Epithelial cell of esophagus (primary cell): Measurements from ENCODE around the gene ORMDL2.
"Not testable (repeated sequence)": the region's sequence is repeated elsewhere in the genome, so short reads cannot be mapped to it uniquely, and the experiment has no call there.

Experiments
- DNase-seq: peaks from one replicate; pipeline ENCODE4 v3.0.0; 2010; ENCODE audit warnings: low read depth
- H3K4me3 ChIP-seq: 2 replicates; pipeline ENCODE4 v1.5.1; 2011; ENCODE audit warnings: mild to moderate bottlenecking, low read length, control low read depth
- CTCF ChIP-seq: IDR thresholded peaks from 2 replicates; pipeline ENCODE4 v1.5.1; 2011; ENCODE audit warnings: low read depth, mild to moderate bottlenecking, low read length, control low read depth, inconsistent platforms; ENCODE audit not compliant: insufficient read depth; ENCODE audit errors: missing control alignments

The ORMDL2 gene

GRCh38 chr12:55849616-55850343 lies 31.9 kb downstream of the ORMDL2 start:
- no peak for TF ChIP-seq CTCF
- no peak overlapping the region for H3K4me3 ChIP-seq
- no peak for DNase-seq

- no peak overlapping the region for H3K4me3 ChIP-seq
- TF ChIP-seq CTCF: no peak
- DNase-seq: no peak
These were observed 32.6 kb downstream of the ORMDL2 start for GRCh38 chr12:55850401-55850800.

GRCh38 chr12:55850893-55851292 lies 33.1 kb downstream of the ORMDL2 start:
- TF ChIP-seq CTCF: no peak
- no peak overlapping the region for H3K4me3 ChIP-seq
- DNase-seq: no peak

- TF ChIP-seq CTCF: no peak
- no peak overlapping the region for H3K4me3 ChIP-seq
- no peak for DNase-seq
These were observed 34.9 kb downstream of the ORMDL2 start for GRCh38 chr12:55852740-55853139.

- no peak for TF ChIP-seq CTCF
- no peak for DNase-seq
- no peak overlapping the region for H3K4me3 ChIP-seq
These were observed 43.6 kb downstream of the ORMDL2 start for GRCh38 chr12:55861396-55861795.

- no peak for TF ChIP-seq CTCF
These were observed 44.0 kb downstream of the ORMDL2 start for GRCh38 chr12:55861871-55862270.

GRCh38 chr12:55862286-55862685 lies 44.4 kb downstream of the ORMDL2 start:
- no peak for DNase-seq
- no peak overlapping the region for H3K4me3 ChIP-seq
- no peak for TF ChIP-seq CTCF

More at GRCh38 chr12:55861871-55862270, 44.0 kb downstream of the ORMDL2 start:
- DNase-seq: no peak
- no peak overlapping the region for H3K4me3 ChIP-seq

GRCh38 chr12:55862931-55863330 lies 45.1 kb downstream of the ORMDL2 start:
- H3K4me3 ChIP-seq, DNase-seq: not testable (repeated sequence)
